Coronary artery (tissue), 2 donors: Measurements from ENCODE around the gene NUCB1.
"Not testable (repeated sequence)": the region's sequence is repeated elsewhere in the genome, so short reads cannot be mapped to it uniquely, and the experiment has no call there.

Source experiments
- DNase-seq: peaks from one replicate; pipeline ENCODE4 v3.0.0-alpha.2; 2017; ENCODE audit warnings: low spot score
- H3K27ac ChIP-seq, 2 donors: fragments of 200-600 bp; sonication (generic); one replicate each; pipeline ENCODE4 v1.5.1; 2016 to 2019
- H3K4me3 ChIP-seq: fragments of 200-600 bp; sonication (generic); 2 replicates; pipeline ENCODE4 v1.5.1; 2016; ENCODE audit warnings: mild to moderate bottlenecking, moderate library complexity
- CTCF ChIP-seq: fragments of 200-600 bp; sonication (generic); IDR thresholded peaks from one replicate; pipeline ENCODE4 v1.5.1; 2019; ENCODE audit warnings: antibody characterized with exemption

NUCB1 gene

GRCh38 chr19:48874303-48875135 is 25.6 kb upstream of the NUCB1 start:
- DNase-seq: no peak
- Histone ChIP-seq H3K27ac (peak overlapping the region; percentile 99), H3K4me3 (peak overlapping the region; percentile 92)
- no peak for TF ChIP-seq CTCF

- Histone ChIP-seq H3K4me3 (peak overlapping the region; percentile 92), H3K27ac (peak overlapping the region; percentile 99)
- DNase-seq: peak; percentile 62
These were observed 23.8 kb upstream of the NUCB1 start for GRCh38 chr19:48876043-48876981.

GRCh38 chr19:48877855-48878195 is 22.3 kb upstream of the NUCB1 start:
- no peak for TF ChIP-seq CTCF
- Histone ChIP-seq H3K4me3 (peak overlapping the region; percentile 13), H3K27ac (peak overlapping the region; percentile 82 to 99)
- DNase-seq: no peak

- DNase-seq: peak; percentile 91
- Histone ChIP-seq H3K4me3 (peak overlapping the region; percentile 13), H3K27ac (peak overlapping the region; percentile 82 to 99)
- no peak for TF ChIP-seq CTCF
These were observed 21.7 kb upstream of the NUCB1 start for GRCh38 chr19:48878196-48879024.

GRCh38 chr19:48879025-48879637 is 21.0 kb upstream of the NUCB1 start:
- TF ChIP-seq CTCF: no peak
- Histone ChIP-seq H3K27ac (peak overlapping the region; percentile 82 to 99), H3K4me3 (peak overlapping the region; percentile 13)
- DNase-seq: peak; percentile 65

GRCh38 chr19:48879696-48880095 is 20.4 kb upstream of the NUCB1 start:
- H3K4me3 ChIP-seq, DNase-seq: not testable (repeated sequence)
- peak overlapping the region; percentile 82 to 99 for H3K27ac ChIP-seq

- H3K4me3 ChIP-seq: no peak overlapping the region
- TF ChIP-seq CTCF: no peak
- no peak for DNase-seq
- H3K27ac ChIP-seq: peak overlapping the region; percentile 45 to 72
These were observed 18.1 kb upstream of the NUCB1 start for GRCh38 chr19:48881741-48882657.
